22Rv1 (cell line): ENCODE results near the gene RPS27L.

Experiments
- H3K27ac ChIP-seq: fragments of 450-650 bp; 2 replicates; pipeline ENCODE4 v1.5.1; 2017
- ZFX ChIP-seq: fragments of 450-650 bp; IDR thresholded peaks from 2 replicates; pipeline ENCODE4 v1.6.1; 2017; ENCODE audit warnings: antibody characterized with exemption, borderline replicate concordance
- TF ChIP-seq, protein P1 (sequence below): fragments of 450-650 bp; IDR thresholded peaks from 2 replicates; pipeline ENCODE4 v1.5.1; 2017; ENCODE audit warnings: mild to moderate bottlenecking

Gene RPS27L

DNA sequence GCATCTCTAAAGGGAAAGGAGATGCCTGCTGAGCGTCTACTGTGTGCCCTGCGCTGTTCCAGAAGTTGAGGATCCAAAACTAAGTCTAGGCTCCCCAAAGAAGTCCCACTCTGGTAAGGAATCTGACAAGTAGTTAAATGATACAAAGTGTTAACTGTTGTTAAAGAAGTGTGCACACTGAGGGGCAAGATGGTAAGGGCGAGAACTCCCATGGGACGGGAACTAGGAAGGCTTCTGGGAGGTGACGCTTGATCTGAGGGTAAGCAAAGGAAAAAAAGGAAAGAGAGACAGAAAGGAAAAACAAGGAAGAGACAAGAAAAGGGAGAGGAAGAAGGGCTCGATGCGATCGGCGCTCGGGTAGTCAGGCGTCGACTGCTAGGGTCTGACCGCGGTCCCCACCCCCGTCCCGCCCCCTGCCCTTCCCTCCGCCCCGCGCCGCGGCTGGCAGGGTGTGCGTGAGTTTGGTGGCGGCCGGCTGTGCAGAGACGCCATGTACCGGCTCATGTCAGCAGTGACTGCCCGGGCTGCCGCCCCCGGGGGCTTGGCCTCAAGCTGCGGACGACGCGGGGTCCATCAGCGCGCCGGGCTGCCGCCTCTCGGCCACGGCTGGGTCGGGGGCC lies 35.8 kb downstream of the RPS27L start, which contains the start of gene LACTB:
TSS of gene LACTB (plus strand) at position 480 of the 620 bp plus-strand sequence. CDS start at position 491, 11 bp downstream.
- TF ChIP-seq ZFX, result no peak
- TF ChIP-seq, protein P1, sequence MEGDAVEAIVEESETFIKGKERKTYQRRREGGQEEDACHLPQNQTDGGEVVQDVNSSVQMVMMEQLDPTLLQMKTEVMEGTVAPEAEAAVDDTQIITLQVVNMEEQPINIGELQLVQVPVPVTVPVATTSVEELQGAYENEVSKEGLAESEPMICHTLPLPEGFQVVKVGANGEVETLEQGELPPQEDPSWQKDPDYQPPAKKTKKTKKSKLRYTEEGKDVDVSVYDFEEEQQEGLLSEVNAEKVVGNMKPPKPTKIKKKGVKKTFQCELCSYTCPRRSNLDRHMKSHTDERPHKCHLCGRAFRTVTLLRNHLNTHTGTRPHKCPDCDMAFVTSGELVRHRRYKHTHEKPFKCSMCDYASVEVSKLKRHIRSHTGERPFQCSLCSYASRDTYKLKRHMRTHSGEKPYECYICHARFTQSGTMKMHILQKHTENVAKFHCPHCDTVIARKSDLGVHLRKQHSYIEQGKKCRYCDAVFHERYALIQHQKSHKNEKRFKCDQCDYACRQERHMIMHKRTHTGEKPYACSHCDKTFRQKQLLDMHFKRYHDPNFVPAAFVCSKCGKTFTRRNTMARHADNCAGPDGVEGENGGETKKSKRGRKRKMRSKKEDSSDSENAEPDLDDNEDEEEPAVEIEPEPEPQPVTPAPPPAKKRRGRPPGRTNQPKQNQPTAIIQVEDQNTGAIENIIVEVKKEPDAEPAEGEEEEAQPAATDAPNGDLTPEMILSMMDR, result no peak
- peak within 1 kb of the TSS; percentile 82 for H3K27ac ChIP-seq

DNA sequence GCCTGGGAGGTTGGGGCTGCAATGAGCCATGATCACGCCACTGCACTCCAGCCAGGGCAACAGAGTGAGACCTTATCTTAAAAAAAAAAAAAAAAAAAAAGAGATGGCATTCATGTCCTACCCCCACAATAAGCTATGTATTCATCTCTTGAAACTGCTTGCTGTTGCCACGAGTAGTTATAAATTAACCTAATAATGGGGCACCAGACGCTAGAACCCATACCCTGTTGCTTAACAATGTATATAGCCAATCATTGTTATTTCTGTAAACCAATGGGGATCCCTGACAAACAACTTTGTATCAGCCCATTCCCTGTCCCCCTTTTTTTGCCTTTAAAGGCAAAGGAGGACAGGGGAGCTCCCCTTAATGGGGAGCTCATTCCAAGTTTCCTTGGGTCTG lies 38.4 kb downstream of the RPS27L start:
- H3K27ac ChIP-seq, result no peak overlapping the region

DNA sequence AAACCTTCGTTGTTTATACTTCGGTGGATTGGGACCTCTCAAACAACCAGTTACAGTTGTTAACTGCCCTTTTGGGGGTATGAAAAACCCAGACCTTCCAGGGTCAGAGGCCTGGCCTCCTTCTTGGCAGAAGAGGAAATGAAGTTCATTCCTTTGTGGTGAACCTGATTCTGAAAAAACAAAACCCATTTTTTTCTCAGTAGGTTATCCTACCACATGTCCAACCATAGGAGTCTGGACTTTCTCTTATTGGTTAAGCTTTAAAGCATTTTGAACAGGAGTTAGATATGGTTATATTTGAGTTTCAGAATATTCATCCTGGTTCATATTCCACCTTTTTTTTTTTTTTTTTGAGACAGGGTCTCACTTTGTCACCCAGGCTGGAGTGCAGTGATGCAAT lies 42.8 kb downstream of the RPS27L start:
- H3K27ac ChIP-seq, result no peak overlapping the region
- no peak for TF ChIP-seq ZFX
- TF ChIP-seq, protein P1, result no peak

More for the DNA sequence above, 38.4 kb downstream of the RPS27L start:
- no peak for TF ChIP-seq ZFX
- TF ChIP-seq, protein P1, result no peak

DNA sequence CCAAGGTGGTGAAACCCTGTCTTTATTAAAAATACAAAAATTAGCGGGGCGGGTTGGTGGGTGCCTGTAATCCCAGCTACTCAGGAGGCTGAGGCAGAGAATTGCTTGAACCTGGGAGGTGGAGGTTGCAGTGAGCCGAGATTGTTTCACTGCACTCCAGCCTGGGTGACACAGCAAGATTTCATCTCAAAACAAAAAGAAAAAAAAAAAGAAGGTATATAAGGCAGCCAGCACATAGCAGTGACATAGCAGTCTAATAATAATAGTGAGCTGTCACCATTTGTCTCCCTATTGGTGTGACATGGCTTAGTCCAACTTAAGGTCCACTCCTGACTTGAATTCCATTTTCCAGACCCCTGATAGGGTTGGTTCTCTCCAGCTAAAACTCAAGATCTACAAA lies 44.4 kb downstream of the RPS27L start:
- H3K27ac ChIP-seq, result no peak overlapping the region
- TF ChIP-seq, protein P1, result no peak
- no peak for TF ChIP-seq ZFX

DNA sequence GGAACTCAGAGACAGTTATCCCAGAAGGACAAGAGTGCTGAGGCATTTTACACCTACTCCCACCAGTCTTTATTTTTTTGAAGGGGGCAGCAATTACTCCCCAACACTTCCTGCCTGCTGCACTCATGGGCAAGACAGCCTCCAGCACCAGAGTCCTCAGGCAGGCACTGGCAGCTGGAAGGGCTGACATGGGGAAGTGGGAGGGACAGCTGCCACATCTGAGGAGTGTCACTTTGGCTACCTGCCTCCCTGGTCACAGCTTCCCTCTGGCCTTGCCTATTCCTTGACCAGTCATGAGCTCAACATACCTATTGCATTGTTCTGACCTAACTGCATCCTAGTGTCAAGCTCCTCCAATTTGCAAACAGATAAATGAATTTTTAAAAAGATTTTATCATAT lies 45.8 kb downstream of the RPS27L start:
- TF ChIP-seq, protein P1, result no peak
- no peak for TF ChIP-seq ZFX
- no peak overlapping the region for H3K27ac ChIP-seq

DNA sequence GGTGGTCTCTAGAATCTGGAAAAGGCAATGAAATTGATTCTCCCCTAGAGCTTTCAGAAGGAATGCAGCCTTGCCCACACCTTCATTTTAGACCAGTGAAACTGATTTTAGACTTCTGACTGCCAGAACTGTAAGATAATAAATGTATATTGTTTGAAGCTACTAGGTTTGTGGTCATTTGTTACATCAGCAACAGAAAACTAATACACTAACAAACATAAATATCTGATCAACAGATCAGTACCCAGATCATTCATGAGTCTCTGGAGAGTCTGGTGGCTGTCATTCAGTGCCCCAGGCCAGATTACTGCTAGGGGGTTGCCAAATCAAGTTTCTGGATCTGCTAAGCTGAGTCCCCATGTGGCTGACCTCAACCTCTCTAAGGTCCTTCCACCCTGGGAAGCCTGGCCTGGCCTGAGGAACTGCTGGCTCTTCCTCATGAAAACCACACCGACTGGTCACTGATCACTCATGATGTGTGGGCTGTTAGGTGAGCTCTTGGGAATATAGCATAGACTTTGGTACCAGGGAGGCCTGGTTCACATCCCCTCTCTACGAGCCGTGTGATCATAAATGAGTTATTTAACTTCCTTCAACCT lies 46.8 kb downstream of the RPS27L start:
- TF ChIP-seq, protein P1, result no peak
- TF ChIP-seq ZFX, result no peak
- no peak overlapping the region for H3K27ac ChIP-seq

DNA sequence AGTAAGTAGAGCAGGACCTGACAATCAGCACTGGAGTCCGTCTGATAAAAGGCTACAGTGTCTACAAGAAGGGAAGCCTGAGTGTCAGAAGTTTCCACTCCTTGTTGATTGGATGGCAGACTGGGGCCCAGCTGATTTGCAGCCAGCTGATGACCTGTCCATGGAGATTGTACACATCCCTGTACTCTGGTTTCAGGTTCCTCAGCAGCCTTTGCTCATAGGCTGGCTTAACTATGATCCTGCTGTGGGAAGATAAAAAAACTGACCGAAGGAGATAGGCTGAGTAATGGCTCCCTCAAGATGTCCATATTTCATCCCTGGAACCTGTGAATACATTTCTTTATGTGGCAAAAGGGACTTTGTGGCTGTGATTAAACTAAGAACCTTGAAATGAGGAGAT lies 47.4 kb downstream of the RPS27L start:
- H3K27ac ChIP-seq, result no peak overlapping the region
- TF ChIP-seq, protein P1, result no peak
- TF ChIP-seq ZFX, result no peak
